ENCODE results near the gene USP44. TPM values are rescaled to one million over a fixed set of nuclear protein-coding genes. Genes with fewer than 3 reads are reported as not detected.

The USP44 gene
- total RNA-seq, 1 donor from 2014 or later = not detected

GRCh38 chr12:95473884-95474659, 77.2 kb downstream of the USP44 start, which contains the start of gene METAP2:
METAP2 (plus strand) TSS chr12:95474152; CDS start chr12:95474180, 28 bp downstream.
- Mint-ChIP-seq H3K27ac (ENCODE audit: unreplicated experiment) (peak within 1 kb of the TSS; percentile 100), H3K9me3 (ENCODE audit: low read depth) (no peaks in the 10 kb centered on the region), H3K36me3 (ENCODE audit: low read depth) (peaks cover 18% of the 10 kb centered on the region), H3K27me3 (ENCODE audit: low read depth) (no peaks in the 10 kb centered on the region), H3K4me1 (ENCODE audit: low read depth) (peaks cover 30% of the 10 kb centered on the region), H3K4me3 (ENCODE audit: unreplicated experiment) (peak within 1 kb of the TSS; percentile 100)
- TF ChIP-seq, protein P1, sequence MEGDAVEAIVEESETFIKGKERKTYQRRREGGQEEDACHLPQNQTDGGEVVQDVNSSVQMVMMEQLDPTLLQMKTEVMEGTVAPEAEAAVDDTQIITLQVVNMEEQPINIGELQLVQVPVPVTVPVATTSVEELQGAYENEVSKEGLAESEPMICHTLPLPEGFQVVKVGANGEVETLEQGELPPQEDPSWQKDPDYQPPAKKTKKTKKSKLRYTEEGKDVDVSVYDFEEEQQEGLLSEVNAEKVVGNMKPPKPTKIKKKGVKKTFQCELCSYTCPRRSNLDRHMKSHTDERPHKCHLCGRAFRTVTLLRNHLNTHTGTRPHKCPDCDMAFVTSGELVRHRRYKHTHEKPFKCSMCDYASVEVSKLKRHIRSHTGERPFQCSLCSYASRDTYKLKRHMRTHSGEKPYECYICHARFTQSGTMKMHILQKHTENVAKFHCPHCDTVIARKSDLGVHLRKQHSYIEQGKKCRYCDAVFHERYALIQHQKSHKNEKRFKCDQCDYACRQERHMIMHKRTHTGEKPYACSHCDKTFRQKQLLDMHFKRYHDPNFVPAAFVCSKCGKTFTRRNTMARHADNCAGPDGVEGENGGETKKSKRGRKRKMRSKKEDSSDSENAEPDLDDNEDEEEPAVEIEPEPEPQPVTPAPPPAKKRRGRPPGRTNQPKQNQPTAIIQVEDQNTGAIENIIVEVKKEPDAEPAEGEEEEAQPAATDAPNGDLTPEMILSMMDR (IDR thresholded peaks at IDR 0.05) = no peak
- DNase-seq (ENCODE audit: low spot score) = peak; percentile 99

DNA sequence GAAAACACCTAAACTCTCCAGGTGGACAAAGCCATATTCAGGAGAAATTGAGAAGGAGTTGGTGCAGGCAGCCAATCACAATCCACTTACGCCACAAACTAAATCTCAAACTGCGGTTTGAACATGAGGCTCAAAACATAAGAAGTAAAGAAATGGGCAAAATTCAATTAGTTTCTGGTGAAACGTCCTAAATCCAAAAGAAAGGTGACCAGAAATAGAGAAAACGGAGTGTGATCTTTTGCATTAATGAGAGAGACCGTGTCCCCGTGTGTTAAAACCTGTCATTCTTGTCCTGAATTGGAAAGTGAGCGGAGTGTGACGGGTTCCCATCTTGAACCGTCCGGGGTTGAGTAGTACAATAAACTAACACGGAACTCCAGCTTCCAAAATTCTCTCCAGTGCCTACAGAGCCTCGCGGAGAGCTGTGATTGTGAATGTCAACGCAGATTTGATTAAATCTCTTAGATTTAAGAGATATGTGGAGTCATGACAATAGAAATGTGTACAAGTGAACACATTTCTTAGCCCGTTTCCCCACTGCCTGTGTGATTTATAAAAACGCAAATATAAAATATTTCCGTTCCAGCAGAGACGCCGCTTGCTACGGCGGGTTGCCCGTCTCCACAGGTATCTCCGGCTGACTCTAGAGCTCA, 77.9 kb downstream of the USP44 start:
- Mint-ChIP-seq H3K4me1 (ENCODE audit: low read depth) (peaks cover 27% of the 10 kb centered on the region), H3K9me3 (ENCODE audit: low read depth) (no peaks in the 10 kb centered on the region), H3K36me3 (ENCODE audit: low read depth) (peaks cover 15% of the 10 kb centered on the region), H3K4me3 (ENCODE audit: unreplicated experiment) (peak overlapping the region; percentile 100), H3K27me3 (ENCODE audit: low read depth) (no peaks in the 10 kb centered on the region), H3K27ac (ENCODE audit: unreplicated experiment) (peak overlapping the region; percentile 100)
- DNase-seq (ENCODE audit: low spot score) = no peak
- TF ChIP-seq, protein P1 (IDR thresholded peaks at IDR 0.05) = no peak

GRCh38 chr12:95470300-95470699, 81.0 kb downstream of the USP44 start:
- H3K9me3 Mint-ChIP-seq (ENCODE audit: low read depth) = no peaks in the 10 kb centered on the region
- H3K4me3 Mint-ChIP-seq (ENCODE audit: unreplicated experiment) = no peak overlapping the region
- TF ChIP-seq, protein P1 (IDR thresholded peaks at IDR 0.05) = no peak
- H3K36me3 Mint-ChIP-seq (ENCODE audit: low read depth) = peaks cover 2% of the 10 kb centered on the region
- no peak overlapping the region for H3K27ac Mint-ChIP-seq (ENCODE audit: unreplicated experiment)
- H3K4me1 Mint-ChIP-seq (ENCODE audit: low read depth) = peaks cover 11% of the 10 kb centered on the region
- H3K27me3 Mint-ChIP-seq (ENCODE audit: low read depth) = no peaks in the 10 kb centered on the region
- DNase-seq (ENCODE audit: low spot score) = no peak

Other genes starting within 250 kb of the USP44 start
- gene METAP2, start 77.3 kb downstream of the USP44 start, total RNA-seq = 63.3 to 75.5 TPM (median 73.0 TPM) in 3 replicates
- 179 to 336 TPM (median 336 TPM) in 3 replicates for gene NTN4, start 239.3 kb upstream of the USP44 start, total RNA-seq

Data from chondrocyte (in vitro differentiated cells).